Right forelimb (tissue), 1 donor: ENCODE data around the gene PILRA.
"Not testable (repeated sequence)": the region's sequence is repeated elsewhere in the genome, so short reads cannot be mapped to it uniquely, and the experiment has no call there.

ENCODE experiments used
- DNase-seq: peaks from one replicate; pipeline ENCODE4 v3.0.0-alpha.2; 2018

The PILRA gene

DNA sequence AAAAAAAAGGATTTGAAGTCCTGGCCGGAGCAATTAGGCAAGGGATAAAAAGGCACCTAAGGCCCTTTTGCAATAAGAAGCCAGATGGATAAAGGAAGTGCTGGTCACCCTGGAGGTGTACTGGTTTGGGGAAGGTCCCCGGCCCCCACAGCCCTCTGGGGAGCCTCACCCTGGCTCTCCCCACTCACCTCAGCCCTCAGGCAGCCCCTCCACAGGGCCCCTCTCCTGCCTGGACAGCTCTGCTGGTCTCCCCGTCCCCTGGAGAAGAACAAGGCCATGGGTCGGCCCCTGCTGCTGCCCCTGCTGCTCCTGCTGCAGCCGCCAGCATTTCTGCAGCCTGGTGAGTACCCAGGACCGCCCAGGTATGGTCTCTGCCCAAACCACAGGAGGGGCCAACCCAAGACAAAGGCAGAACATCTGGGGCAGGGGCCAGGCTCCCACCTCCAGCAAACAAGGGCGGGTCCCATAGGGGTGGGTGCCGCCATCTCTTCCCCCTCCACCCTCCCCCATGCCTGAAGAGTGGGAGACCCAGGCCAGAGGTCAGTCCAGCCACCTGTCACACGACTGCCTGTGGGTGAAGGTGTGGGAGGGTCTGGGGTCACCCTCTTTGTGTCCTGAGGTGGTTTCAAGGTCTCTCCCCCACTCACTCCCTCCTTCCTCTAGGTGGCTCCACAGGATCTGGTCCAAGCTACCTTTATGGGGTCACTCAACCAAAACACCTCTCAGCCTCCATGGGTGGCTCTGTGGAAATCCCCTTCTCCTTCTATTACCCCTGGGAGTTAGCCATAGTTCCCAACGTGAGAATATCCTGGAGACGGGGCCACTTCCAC lies 15.0 kb upstream of the PILRA start, which contains the start of gene PILRB:
PILRB (plus strand) TSS at position 91 of the 830 bp plus-strand sequence; CDS start at position 277, 186 bp downstream.
- no peak for DNase-seq

DNA sequence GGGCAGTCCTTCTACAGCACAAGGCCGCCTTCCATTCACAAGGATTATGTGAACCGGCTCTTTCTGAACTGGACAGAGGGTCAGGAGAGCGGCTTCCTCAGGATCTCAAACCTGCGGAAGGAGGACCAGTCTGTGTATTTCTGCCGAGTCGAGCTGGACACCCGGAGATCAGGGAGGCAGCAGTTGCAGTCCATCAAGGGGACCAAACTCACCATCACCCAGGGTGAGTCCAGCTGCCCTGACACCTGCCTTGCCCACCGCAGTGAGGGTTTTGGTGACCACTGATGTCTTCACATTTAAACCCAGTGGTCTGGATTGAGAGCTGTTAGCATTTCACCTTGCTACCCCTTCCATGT lies 14.5 kb upstream of the PILRA start:
- DNase-seq, result no peak

DNA sequence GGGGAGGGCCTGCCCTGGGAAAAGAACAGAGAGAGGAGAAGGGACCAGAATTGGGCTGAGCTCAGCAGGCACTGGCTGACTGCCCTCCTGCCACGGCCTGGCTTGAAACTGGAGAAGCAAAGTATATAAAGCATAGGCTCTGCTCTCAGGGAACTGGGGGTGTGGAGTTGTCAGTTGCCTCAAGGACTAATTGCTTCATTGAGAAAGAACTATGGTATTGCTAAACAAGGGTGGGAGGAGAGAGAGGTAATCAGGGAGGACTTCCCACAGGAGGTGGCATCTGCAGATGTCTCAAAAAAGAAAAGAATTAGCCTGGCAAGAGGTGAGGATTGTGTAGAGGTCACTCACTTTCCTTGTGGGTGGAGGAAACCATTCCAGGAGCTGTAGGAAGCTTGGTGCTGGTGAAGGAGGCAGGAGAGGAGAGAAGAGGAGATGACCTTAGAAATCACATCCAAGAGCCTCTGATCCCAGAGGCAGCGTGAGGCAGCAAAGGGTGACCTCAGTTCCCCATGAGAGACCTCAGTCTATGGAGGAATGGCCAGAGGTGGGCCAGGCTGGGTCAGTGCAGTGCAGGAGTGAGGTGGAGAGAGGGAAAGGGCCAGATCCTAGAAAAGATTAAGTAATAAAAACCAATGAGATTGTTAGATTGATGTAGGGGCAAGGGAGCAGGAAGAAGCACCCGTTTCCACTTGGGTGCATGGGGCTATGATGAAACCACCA lies 13.0 kb upstream of the PILRA start:
- DNase-seq, result no peak

DNA sequence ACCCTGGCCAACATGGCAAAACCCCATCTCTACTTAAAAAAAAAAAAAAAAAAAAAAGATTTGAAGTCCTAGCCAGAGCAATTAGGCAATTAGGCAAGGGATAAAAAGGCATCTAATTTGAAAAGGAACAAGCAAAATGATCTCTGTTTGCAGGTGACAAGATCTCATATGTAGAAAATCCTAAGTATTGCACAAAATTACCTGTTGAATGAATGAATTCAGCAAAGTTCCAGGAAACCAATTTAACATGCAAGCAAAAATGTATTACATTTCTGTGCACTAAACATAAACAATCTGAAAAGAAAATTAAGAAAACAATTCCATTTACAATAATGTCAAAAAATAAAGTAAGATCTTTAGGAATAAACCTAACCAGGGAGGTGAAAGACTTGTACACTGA lies 10.2 kb upstream of the PILRA start:
- no peak for DNase-seq

DNA sequence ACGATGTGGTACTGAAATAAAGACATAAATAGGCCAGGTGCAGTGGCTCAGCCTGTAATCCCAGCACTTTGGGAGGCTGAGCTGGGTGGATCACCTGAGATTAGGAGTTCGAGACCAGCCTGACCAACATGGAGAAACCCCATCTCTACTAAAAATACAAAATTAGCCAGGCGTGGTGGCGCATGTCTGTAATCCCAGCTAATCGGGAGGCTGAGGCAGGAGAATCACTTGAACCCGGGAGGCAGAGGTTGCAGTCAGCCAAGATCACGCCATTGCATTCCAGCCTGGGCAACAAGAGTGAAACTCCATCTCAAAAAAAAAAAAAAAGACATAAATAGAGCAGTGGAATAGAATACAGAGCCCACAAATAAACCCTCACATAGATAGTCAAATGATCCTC lies 9.5 kb upstream of the PILRA start:
- not testable (repeated sequence) for DNase-seq

DNA sequence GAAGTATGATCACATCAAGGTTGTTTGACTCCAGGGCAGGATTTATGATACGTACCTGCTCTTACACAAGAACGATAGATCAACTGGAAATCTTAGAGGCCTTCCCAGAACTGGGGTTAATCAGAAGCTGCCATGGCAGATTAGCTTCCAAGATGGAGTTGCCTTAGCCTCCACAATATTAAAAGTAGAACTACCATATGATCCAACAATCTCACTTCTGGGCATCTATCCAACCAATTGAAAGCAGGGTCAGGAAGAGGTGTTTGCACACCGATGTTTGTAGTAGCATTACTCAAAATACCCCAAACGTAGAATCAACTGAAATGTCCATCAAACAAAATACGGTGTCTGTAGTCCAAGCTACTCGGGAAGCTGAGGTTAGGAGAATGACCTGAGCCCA lies 8.8 kb upstream of the PILRA start:
- DNase-seq, result no peak

DNA sequence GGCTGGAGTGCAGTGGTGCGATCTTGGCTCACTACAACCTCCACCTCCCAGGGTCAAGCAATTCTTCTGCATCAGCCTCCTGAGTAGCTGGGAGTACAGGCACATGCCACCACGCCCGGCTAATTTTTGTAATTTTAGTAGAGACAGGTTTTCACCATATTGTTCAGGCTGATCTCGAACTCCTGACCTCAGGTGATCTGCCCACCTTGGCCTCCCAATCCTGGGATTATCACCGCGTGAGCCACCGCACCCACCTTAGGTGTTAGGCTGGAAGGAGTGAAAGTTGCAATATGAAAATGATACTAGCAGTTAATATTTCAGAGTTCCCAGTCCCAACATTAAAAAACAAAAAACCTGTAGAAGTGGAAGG lies 7.3 kb upstream of the PILRA start:
- not testable (repeated sequence) for DNase-seq

DNA sequence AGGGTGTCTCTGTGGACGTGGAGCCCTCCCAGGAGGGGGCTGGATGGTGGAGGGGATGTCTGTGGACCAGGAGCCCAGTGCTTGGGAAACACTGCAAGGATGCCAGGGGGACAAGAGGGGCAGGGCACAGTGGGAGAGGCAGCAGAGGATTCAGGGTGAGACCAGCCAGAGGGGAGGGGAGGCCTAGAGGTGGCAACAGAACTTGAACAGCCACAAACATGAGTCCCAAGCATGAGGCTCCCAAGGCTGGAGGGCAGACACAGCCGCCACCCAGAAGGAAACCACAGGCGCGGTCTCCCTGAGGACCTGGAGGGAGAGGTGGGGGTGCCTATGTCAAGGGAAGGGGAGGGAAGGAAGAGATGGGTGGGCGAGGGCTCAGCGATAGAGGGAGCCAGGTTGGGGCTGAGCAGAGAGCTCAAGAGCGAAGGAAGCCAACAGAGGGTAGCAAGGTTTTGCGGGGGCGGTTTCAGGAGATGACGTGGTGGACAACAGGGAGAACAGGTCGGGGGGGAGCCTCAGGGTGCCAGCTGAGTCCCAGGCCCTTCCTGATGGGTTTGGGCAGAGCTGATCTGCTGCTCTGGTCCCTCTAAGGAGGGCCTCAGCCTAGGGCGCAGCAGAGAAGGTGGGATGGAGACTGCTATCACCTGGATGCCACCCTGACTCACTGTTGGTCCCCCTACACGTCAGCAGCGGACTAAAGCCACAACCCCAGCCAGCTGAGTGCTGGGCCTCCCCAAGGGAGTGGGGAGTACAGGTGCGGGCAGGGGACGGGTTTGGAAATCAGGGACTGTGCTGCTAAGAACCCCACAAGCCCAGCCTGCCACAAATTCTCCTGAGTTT lies 6.7 kb upstream of the PILRA start:
- no peak for DNase-seq

DNA sequence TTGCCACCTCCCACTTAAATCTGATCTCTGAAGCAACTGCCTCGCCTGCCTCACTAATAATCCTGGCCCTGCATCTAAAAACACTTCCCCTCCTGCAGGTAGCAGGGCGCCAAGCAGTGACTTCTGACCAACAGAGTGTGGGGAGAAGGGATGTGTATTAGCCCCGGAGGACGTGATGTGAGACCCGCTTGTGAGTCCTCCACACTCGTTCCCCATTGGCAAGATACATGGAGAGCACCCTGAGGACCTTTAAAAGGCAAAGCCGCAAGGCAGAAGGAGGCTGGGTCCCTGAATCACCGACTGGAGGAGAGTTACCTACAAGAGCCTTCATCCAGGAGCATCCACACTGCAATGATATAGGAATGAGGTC lies 6.1 kb upstream of the PILRA start:
- no peak for DNase-seq

DNA sequence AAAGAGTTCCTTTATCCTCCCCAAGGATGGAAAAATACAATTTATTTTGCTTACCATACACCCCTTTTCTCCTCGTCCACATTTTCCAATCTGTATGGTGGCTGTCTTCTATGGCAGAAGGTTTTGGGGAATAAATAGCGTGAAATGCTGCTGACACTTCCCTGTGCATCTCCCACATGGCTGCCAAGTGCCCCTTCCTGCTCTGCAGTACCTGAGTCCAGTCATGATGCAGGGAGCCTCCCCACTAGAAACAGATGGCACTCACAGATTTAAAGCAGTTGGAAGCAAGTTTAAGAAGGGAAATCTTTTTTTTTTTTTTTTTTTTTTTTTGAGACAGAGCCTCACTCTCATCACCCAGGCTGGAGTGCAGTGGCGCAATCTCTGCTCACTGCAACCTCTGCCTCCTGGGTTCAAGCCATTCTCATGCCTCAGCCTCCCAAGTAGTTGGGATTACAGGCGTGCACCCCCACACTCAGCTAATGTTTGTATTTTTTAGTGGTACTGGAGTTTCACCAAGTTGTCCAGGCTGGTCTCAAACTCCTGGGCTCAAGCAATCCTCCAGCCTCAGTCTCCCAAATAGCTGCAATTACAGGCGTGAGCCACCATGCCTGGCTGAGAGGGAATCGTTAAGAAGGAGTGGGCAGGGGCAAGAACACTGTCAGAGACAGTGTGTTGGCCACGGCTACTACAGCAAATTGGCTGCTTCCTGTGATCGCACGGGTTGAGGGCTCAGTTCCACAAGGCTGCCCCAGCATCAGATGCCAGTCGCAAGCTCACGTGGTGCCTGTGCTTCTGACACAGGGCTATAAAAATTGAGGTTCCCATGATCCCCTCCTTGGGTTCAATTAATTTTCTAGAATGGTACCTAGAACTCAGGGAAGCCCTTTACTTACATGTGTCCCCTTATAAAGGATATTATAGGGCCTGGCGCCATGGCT lies 5.3 kb upstream of the PILRA start:
- DNase-seq, result no peak

DNA sequence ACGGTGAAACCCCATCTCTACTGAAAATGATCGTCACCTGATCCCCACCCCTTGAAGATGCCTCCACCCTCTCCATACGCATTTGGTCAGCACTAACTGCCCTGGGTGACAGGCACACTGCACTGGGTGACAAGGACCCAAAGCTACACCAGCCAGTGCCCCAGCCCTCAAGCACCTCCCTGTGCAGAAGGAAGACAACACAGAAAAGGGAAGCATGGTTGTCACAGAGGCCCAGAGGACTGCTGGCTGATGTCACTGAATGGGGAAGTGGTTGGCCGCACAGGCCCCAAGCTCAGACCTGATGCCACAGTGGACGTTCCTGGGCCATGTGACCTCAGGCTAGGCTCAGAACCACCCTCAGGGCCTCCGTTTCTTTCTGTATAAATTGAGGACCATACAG lies 4.2 kb upstream of the PILRA start:
- no peak for DNase-seq

DNA sequence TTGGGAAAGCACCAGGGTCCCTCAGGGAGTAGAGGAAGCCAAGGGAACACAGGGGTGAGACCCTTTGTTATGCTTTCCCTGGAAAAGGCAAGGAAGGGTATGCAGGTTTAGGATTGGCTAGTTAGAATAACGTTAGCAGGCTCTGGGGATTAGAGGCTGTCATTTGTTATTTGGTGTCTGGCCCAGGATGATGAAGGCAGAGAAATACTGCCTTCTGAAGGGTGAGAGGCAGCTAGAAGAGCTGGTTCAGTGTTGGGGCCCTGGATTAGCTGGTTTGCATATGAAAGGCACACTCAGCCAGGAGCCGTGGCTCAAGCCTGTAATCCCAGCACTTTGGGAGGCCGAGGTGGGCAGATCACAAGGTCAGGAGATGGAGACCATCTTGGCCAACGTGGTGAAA lies 3.0 kb upstream of the PILRA start:
- DNase-seq, result no peak

DNA sequence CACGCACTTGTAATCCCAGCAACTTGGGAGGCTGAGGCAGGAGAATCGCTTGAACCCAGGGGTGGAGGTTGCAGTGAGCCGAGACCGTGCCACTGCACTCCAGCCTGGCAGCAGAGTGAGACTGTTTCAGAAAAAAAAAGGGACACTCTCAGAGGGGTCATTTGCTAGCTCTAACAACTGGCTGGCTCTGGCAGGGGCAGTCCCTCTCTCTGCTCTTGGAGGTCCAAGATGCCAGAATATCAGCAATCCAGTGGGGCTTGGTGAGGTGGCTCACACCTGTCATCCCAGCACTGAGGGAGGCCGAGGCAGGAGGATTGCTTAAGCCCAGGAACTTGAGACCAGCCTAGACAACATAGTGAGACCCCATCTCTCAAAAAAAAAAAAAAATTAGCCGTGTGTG lies 2.5 kb upstream of the PILRA start:
- DNase-seq, result no peak

DNA sequence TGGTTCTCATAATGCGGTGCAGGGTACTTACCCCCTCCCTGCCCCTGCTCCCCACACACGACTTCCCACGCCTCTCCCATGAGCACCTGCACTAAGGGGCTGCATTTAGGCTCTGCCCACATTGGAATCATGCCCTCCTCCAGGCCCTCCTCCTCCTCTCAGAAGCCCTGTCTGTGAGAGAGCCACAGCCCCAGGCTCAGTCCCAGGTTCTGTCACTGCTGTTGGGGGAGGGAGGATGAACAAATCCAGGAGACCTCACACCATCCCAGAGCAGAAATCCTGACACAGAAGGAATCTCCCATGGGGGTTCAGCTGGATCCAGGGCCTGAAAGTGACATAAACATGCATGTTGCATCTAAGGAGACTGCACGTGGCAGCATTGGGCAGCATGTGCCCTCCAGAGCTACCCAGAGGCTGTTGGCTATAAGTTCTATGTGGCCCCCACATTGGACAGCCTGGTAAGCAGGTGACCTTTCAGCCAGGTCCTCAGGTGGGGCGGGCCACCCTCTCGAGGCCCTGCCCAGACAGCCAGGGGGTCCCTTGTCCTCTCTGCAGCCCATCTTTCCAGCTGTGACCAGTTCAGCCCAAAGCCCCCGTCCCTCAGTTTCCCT lies 1.6 kb upstream of the PILRA start:
- no peak for DNase-seq

DNA sequence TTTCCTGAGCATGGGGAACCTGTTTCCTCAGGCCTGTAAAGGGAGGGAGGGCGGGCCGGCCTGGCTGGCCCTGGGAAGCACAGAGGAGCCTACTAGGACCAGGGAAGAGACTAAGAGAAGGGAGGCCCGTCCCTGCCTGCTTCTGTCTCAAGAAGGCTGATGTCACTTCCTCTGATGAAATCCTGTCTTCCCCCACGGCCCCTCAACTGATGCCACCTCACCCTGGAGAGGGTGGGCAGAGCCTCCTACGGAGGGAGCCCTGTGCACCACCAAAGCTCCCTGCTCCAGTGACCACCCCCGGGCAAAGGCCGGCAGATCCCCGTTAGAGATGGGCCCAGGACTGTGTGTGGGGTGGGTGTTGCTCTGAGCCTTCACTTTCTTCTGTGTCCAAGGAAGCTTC lies 1.0 kb upstream of the PILRA start:
- no peak for DNase-seq

DNA sequence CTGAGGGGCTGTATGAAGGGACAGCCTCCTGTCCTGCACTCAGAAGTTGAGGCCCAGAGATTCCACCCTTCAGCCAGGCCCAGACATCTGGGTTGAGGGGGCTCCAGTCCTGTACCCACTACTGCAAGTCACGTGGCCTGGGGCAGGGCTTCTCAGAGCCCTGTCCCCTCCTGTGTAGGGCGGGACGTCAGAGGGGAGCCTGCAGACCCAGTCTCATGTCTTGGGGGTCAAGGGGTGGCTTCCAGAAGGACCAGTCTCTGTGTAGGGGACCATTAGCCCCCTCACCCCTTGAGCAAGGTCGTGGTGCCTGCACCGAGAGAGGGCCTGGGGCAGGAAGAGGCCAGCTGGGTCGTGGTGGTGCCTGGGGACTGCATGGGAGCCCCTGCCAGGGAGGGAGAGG lies 593 bp upstream of the PILRA start:
- DNase-seq, result no peak

DNA sequence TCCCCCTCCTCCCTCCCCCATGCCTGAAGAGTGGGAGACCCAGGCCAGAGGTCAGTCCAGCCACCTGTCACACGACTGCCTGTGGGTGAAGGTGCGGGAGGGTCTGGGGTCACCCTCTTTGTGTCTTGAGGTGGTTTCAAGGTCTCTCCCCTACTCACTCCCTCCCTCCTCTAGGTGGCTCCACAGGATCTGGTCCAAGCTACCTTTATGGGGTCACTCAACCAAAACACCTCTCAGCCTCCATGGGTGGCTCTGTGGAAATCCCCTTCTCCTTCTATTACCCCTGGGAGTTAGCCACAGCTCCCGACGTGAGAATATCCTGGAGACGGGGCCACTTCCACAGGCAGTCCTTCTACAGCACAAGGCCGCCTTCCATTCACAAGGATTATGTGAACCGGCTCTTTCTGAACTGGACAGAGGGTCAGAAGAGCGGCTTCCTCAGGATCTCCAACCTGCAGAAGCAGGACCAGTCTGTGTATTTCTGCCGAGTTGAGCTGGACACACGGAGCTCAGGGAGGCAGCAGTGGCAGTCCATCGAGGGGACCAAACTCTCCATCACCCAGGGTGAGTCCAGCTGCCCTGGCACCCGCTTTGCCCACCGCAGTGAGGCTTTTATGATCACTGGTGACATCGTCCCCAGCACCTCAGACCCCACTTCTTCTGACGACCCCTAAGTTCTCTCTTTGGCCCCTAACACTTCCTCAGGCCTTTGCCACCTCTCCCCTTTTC lies 747 bp downstream of the PILRA start:
- not testable (repeated sequence) for DNase-seq

DNA sequence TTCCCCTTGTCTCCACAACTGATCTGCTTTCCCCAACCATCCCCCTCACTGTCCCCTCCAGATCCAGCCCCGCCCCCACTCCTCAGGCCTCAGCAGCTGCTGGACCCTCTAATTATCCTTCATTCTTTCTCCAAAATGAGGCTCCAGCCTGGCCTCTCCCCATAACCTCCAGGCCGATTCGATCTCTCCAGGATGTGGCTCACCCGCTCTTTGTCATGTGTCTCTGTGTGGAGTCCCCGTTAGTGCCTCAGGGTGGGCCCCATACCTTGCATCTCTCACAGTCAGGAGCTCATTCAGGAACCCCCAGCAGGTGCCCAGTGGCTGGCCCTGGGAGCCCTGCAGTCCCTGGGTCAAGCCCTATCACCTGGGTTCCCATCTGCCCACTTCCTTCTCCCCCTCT lies 1.3 kb downstream of the PILRA start:
- no peak for DNase-seq

DNA sequence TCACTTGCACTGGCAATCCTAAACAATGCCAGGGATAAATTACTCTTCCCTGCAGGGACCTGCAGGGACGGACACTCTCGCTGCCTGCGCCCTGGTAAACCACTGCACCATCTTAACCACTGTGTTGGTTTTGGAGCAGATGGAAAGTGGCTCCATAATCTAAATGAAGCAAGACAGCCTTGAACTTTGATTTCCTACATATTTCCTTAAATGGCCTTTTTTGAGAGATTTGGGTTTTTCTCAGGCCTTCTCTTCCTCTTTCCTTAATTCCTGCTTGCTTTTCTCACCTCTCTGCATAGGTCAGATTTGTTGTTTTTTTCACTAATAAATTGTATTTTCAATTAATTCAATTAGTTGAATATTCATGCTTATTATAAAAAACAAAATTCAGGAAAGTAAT lies 2.8 kb downstream of the PILRA start:
- no peak for DNase-seq

DNA sequence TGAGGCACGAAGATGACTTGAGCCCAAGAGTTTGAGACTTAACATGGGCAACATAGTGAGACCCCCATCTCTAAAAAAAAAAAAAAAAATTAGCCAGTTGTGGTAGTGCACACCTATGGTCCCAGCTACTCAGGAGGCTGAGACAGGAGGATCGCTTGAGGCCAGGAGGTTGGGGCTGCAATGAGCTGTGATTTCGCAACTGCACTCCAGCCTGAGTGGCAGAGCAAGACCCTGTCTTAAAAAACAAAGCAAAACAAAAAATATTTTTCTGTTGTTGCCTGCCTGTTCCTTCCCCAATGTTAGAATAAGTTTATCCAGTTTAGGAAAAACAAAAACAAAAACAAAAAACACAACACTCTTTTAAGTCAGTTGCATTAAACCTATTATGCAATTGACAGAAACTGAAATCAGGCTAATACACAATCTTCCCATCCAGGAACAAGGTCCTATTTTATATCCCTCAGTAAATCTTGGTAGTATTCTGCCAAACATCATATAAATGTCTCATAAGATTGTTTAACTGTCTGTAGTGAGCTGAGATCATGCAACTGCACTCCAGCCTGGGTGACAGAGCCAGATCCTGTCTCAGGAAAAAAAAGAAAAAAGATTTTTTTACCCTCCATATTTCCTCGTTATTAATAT lies 4.9 kb downstream of the PILRA start:
- no peak for DNase-seq

DNA sequence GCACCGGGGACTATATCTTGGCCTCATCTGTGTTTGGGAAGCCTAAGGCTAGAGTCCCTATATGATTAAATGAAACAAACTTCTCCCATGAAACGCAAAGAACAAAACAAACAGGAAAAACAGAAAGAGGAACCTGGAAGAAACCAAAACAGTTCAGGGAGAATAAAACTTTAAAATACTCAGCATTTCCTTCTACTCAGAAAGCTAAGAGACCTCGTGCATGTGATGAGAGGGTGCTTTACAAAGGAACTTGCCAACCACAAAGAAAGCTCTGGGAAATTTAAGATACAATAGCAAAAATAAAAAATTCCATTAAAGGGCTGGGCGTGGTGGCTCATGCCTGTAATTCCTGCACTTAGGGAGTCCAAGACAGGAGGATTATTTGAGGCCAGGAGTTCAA lies 6.9 kb downstream of the PILRA start:
- no peak for DNase-seq
